Measurements from ENCODE around the gene VPS26B.

VPS26B gene

GRCh38 chr11:134257101-134257500 lies 32.6 kb downstream of the VPS26B start:
- DNase-seq (ENCODE audit: insufficient read length, low spot score) (no peak), FAIRE-seq (no peak)
- no peak for TF ChIP-seq POLR2A (IDR thresholded peaks at IDR 0.05; ENCODE audit: low read depth, low read length)

GRCh38 chr11:134258577-134258976 lies 34.1 kb downstream of the VPS26B start:
- FAIRE-seq (no peak), DNase-seq (ENCODE audit: insufficient read length, low spot score) (no peak)
- TF ChIP-seq POLR2A (IDR thresholded peaks at IDR 0.05; ENCODE audit: low read depth, low read length): no peak

- no peak for FAIRE-seq
- TF ChIP-seq POLR2A (IDR thresholded peaks at IDR 0.05; ENCODE audit: low read depth, low read length): no peak
Observed at GRCh38 chr11:134260503-134260902, 36.0 kb downstream of the VPS26B start.

GRCh38 chr11:134260983-134261382 lies 36.5 kb downstream of the VPS26B start:
- FAIRE-seq (no peak), DNase-seq (ENCODE audit: insufficient read length, low spot score) (no peak)
- TF ChIP-seq POLR2A (IDR thresholded peaks at IDR 0.05; ENCODE audit: low read depth, low read length): no peak

More at GRCh38 chr11:134260503-134260902, 36.0 kb downstream of the VPS26B start:
- DNase-seq (ENCODE audit: insufficient read length, low spot score): no peak

GRCh38 chr11:134261626-134262488 lies 37.4 kb downstream of the VPS26B start:
- no peak for TF ChIP-seq POLR2A (IDR thresholded peaks at IDR 0.05; ENCODE audit: low read depth, low read length)
- DNase-seq (ENCODE audit: insufficient read length, low spot score): no peak
- FAIRE-seq: no peak

GRCh38 chr11:134264966-134265764 lies 40.7 kb downstream of the VPS26B start:
- no peak for TF ChIP-seq POLR2A (IDR thresholded peaks at IDR 0.05; ENCODE audit: low read depth, low read length)
- DNase-seq (ENCODE audit: insufficient read length, low spot score): no peak
- no peak for FAIRE-seq

- DNase-seq (ENCODE audit: insufficient read length, low spot score) (no peak), FAIRE-seq (no peak)
- no peak for TF ChIP-seq POLR2A (IDR thresholded peaks at IDR 0.05; ENCODE audit: low read depth, low read length)
Observed at GRCh38 chr11:134266440-134266839, 42.0 kb downstream of the VPS26B start.

GRCh38 chr11:134266841-134267251 lies 42.4 kb downstream of the VPS26B start:
- peak; percentile 61 for FAIRE-seq
- peak; percentile 30 for DNase-seq (ENCODE audit: insufficient read length, low spot score)
- TF ChIP-seq POLR2A (IDR thresholded peaks at IDR 0.05; ENCODE audit: low read depth, low read length): no peak

- FAIRE-seq (no peak), DNase-seq (ENCODE audit: insufficient read length, low spot score) (no peak)
- no peak for TF ChIP-seq POLR2A (IDR thresholded peaks at IDR 0.05; ENCODE audit: low read depth, low read length)
Observed at GRCh38 chr11:134267461-134267860, 43.0 kb downstream of the VPS26B start.

- DNase-seq (ENCODE audit: insufficient read length, low spot score) (no peak), FAIRE-seq (no peak)
- no peak for TF ChIP-seq POLR2A (IDR thresholded peaks at IDR 0.05; ENCODE audit: low read depth, low read length)
Observed at GRCh38 chr11:134267966-134268365, 43.5 kb downstream of the VPS26B start.

- TF ChIP-seq POLR2A (IDR thresholded peaks at IDR 0.05; ENCODE audit: low read depth, low read length): no peak
- FAIRE-seq (no peak), DNase-seq (ENCODE audit: insufficient read length, low spot score) (no peak)
Observed at GRCh38 chr11:134270250-134270714, 45.8 kb downstream of the VPS26B start.

- DNase-seq (ENCODE audit: insufficient read length, low spot score) (no peak), FAIRE-seq (no peak)
- TF ChIP-seq POLR2A (IDR thresholded peaks at IDR 0.05; ENCODE audit: low read depth, low read length): no peak
Observed at GRCh38 chr11:134271978-134272377, 47.5 kb downstream of the VPS26B start.

- no peak for DNase-seq (ENCODE audit: insufficient read length, low spot score)
- no peak for FAIRE-seq
- no peak for TF ChIP-seq POLR2A (IDR thresholded peaks at IDR 0.05; ENCODE audit: low read depth, low read length)
Observed at GRCh38 chr11:134272381-134273316, 48.2 kb downstream of the VPS26B start.

Data from H54 (cell line).